Measurements from ENCODE around the gene MC1R. TPM values are rescaled to one million over a fixed set of nuclear protein-coding genes. Genes with fewer than 3 reads are reported as not detected.

MC1R gene
- total and polyA plus RNA-seq, 2 donors from 2014 or later = 2.1 to 13.5 TPM

DNA sequence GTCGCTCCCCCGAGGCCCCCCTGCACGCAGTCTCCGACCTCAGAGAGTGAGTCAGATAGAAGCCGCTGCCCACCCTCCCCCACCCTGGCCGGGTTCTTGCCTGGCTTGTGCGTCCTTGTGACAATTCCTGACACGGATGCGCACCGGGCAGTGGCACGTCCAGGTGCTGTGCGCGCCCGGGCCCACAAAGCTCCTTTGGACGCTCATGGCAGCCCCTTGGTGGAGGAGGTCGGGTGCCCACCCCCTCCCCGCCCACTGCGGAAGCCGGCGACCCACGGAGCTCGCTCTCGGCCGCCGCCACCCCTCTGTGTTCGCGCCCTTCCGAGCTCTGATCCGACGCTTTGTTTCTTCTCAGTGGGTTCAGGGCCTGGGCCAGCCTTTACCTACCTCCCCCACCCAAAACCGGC, 3.8 kb downstream of the MC1R start:
- Histone ChIP-seq H3K27ac (ENCODE audit: low read depth in 2 of 2, low read length in 2 of 2) (peak overlapping the region in 1 of 2 donors; percentile 60), H3K4me1 (ENCODE audit: control insufficient read depth in 2 of 3, insufficient read depth in 2 of 3, low read depth in 1 of 3, low read length in 3 of 3) (peaks cover 0 to 9% (median 0%) of the 10 kb centered on the region in 3 donors), H3K9me3 (ENCODE audit: control insufficient read depth in 2 of 3, insufficient read depth in 1 of 3, low read length in 3 of 3) (no peaks in the 10 kb centered on the region), H3K4me3 (ENCODE audit: low read length in 3 of 3) (no peak overlapping the region), H3K27me3 (ENCODE audit: control insufficient read depth, insufficient read depth, low read length) (no peaks in the 10 kb centered on the region), H3K9ac (ENCODE audit: low read length in 3 of 3) (no peak overlapping the region), H3K36me3 (ENCODE audit: control insufficient read depth in 2 of 3, insufficient read depth in 3 of 3, low read length in 3 of 3) (no peaks in the 10 kb centered on the region)
- DNase-seq = peak; percentile 68 to 98 (median 77)
- intact Hi-C loops (cut with DNase I) = no loop called here
- FAIRE-seq = no peak
- TF ChIP-seq, protein P1, sequence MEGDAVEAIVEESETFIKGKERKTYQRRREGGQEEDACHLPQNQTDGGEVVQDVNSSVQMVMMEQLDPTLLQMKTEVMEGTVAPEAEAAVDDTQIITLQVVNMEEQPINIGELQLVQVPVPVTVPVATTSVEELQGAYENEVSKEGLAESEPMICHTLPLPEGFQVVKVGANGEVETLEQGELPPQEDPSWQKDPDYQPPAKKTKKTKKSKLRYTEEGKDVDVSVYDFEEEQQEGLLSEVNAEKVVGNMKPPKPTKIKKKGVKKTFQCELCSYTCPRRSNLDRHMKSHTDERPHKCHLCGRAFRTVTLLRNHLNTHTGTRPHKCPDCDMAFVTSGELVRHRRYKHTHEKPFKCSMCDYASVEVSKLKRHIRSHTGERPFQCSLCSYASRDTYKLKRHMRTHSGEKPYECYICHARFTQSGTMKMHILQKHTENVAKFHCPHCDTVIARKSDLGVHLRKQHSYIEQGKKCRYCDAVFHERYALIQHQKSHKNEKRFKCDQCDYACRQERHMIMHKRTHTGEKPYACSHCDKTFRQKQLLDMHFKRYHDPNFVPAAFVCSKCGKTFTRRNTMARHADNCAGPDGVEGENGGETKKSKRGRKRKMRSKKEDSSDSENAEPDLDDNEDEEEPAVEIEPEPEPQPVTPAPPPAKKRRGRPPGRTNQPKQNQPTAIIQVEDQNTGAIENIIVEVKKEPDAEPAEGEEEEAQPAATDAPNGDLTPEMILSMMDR (IDR thresholded peaks at IDR 0.05; ENCODE audit: borderline replicate concordance, extremely low read depth, insufficient read depth) = no peak

DNA sequence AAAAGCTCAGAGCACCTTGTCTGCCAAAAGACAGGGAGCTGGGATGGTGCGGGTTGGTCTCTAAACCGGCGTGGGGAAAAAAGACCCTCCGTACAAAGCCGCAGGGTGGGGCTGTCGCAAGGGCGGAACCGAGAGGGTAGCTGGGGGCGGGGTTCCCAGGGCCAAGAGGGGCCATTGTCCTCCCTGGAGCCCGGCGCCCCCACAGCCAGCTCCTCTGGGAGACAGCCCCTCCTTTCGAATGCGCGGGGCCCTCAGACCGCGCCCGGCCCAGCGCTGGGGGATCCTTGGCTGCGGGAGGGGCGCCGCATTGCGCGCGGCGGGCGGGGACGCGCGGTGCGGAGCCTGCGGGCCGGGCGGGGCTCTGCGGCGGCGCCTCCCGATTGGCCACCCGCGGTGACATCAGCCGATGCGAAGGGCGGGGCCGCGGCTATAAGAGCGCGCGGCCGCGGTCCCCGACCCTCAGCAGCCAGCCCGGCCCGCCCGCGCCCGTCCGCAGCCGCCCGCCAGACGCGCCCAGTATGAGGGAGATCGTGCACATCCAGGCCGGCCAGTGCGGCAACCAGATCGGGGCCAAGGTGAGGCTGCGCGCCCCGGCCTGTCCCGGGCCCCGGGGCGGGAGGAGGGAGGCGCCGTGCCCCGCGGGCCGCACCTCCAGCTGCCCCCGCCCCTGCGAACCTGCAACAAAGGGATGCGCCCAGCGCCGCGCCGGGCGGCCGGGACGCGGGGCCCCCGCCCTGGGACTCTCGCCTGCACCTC, 4.4 kb downstream of the MC1R start, which contains the start of gene TUBB3:
Gene TUBB3, plus strand, starts transcription at position 459 of the 756 bp plus-strand sequence. Its CDS starts 60 bp downstream, at position 519.
- intact Hi-C loops (cut with DNase I) = no loop called here
- H3K4me1 ChIP-seq (ENCODE audit: control insufficient read depth in 2 of 3, insufficient read depth in 2 of 3, low read depth in 1 of 3, low read length in 3 of 3) = peaks cover 0 to 9% (median 0%) of the 10 kb centered on the region in 3 donors
- FAIRE-seq = no peak
- peak; percentile 72 to 93 (median 83) for DNase-seq
- H3K9ac ChIP-seq (ENCODE audit: low read length in 3 of 3) = no peak within 1 kb of the TSS
- H3K27ac ChIP-seq (ENCODE audit: low read depth in 2 of 2, low read length in 2 of 2) = peak within 1 kb of the TSS in 1 of 2 donors; percentile 60
- TF ChIP-seq, protein P1 (IDR thresholded peaks at IDR 0.05; ENCODE audit: borderline replicate concordance, extremely low read depth, insufficient read depth) = no peak
- no peak within 1 kb of the TSS for H3K4me3 ChIP-seq (ENCODE audit: low read length in 3 of 3)
- H3K27me3 ChIP-seq (ENCODE audit: control insufficient read depth, insufficient read depth, low read length) = no peaks in the 10 kb centered on the region
- no peaks in the 10 kb centered on the region for H3K9me3 ChIP-seq (ENCODE audit: control insufficient read depth in 2 of 3, insufficient read depth in 1 of 3, low read length in 3 of 3)
- H3K36me3 ChIP-seq (ENCODE audit: control insufficient read depth in 2 of 3, insufficient read depth in 3 of 3, low read length in 3 of 3) = no peaks in the 10 kb centered on the region

DNA sequence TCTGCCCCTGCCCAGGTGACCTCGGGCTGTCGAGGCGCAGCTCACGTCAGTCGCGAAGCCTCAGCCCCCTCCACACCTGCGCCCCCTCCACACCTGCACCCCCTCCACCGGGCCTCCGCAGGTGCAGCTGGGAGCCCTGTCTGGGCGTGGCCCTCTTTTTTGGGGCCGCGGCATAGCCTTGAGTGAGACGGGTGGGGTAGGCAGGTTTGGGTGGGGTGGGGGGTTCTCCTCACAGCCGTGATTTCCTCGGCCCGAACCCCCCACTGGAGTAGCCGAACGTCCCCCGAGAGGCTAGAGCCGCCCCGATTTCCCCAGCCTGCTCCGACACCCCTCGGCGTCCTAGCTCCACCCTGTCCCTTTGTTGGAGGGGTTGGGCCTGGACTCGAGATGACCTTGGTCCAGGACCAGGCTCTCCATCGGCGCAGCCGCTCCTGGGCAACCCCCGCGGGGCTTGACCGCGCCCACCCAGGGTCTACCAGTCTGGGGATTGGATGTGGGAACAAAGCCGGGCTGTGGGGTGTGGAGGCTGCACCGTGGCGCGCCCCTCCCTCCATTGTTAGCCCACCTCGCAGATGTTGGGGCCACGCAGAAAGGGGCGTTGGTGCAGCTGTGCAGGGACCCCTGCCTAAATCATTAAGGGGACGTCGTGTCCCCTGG, 5.1 kb downstream of the MC1R start:
- Histone ChIP-seq H3K36me3 (ENCODE audit: control insufficient read depth in 2 of 3, insufficient read depth in 3 of 3, low read length in 3 of 3) (no peaks in the 10 kb centered on the region), H3K27ac (ENCODE audit: low read depth in 2 of 2, low read length in 2 of 2) (no peak overlapping the region), H3K9ac (ENCODE audit: low read length in 3 of 3) (no peak overlapping the region), H3K4me3 (ENCODE audit: low read length in 3 of 3) (no peak overlapping the region), H3K27me3 (ENCODE audit: control insufficient read depth, insufficient read depth, low read length) (no peaks in the 10 kb centered on the region), H3K9me3 (ENCODE audit: control insufficient read depth in 2 of 3, insufficient read depth in 1 of 3, low read length in 3 of 3) (no peaks in the 10 kb centered on the region), H3K4me1 (ENCODE audit: control insufficient read depth in 2 of 3, insufficient read depth in 2 of 3, low read depth in 1 of 3, low read length in 3 of 3) (peaks cover 0 to 3% (median 0%) of the 10 kb centered on the region in 3 donors)
- FAIRE-seq (no peak), DNase-seq (peak in 3 of 5 donors; percentile 29 to 87 (median 84))
- TF ChIP-seq, protein P1 (IDR thresholded peaks at IDR 0.05; ENCODE audit: borderline replicate concordance, extremely low read depth, insufficient read depth) = no peak
- intact Hi-C loops (cut with DNase I) = no loop called here
